Thyroid gland (tissue), 4 donors: ENCODE data around the gene ADGRB3.

Experiments used
- POLR2A ChIP-seq, 2 donors: fragments of 450-650 bp; IDR thresholded peaks; one replicate each; pipeline ENCODE4 v1.6.1; 2017; ENCODE audit warnings: antibody characterized with exemption in 2 of 2, mild to moderate bottlenecking in 2 of 2, moderate library complexity in 1 of 2
- TF ChIP-seq, protein P1 (sequence below), 6 experiments: fragments of 200-600 bp in 3 of 6; fragments of 450-650 bp in 3 of 6; sonication (generic) in 3 of 6; IDR thresholded peaks; one replicate each; pipeline ENCODE4 v1.5.1; 2016 to 2019; ENCODE audit warnings: antibody characterized with exemption in 6 of 6, mild to moderate bottlenecking in 2 of 6, inconsistent platforms in 1 of 6, moderate library complexity in 1 of 6

DNA sequence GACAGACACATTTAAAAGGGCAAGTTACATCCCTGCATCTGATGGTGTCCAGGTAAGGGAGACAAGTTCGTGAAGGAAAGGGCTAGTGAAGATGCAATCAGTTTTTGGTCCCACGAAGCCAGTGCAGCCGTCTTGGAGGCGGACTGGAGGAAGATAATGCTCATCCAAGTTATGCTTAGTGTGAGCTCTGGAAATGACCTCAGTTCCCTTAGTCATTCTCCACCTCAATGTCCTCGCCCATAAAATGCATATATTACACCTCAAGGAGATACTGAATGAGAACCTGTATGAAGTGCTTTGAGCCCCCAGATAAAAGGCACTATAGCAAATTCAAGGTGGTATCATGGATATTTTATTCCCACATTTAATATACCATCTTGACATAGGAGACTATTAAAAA lies 358.8 kb downstream of the ADGRB3 start:
- TF ChIP-seq, protein P1, sequence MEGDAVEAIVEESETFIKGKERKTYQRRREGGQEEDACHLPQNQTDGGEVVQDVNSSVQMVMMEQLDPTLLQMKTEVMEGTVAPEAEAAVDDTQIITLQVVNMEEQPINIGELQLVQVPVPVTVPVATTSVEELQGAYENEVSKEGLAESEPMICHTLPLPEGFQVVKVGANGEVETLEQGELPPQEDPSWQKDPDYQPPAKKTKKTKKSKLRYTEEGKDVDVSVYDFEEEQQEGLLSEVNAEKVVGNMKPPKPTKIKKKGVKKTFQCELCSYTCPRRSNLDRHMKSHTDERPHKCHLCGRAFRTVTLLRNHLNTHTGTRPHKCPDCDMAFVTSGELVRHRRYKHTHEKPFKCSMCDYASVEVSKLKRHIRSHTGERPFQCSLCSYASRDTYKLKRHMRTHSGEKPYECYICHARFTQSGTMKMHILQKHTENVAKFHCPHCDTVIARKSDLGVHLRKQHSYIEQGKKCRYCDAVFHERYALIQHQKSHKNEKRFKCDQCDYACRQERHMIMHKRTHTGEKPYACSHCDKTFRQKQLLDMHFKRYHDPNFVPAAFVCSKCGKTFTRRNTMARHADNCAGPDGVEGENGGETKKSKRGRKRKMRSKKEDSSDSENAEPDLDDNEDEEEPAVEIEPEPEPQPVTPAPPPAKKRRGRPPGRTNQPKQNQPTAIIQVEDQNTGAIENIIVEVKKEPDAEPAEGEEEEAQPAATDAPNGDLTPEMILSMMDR (IDR thresholded peaks at IDR 0.05): no peak
- no peak for TF ChIP-seq POLR2A (IDR thresholded peaks at IDR 0.05)
